HG03342 (cell line): ENCODE measurements around the gene SLC6A6.
A peak's percentile ranks its signal among the peaks of the same experiment; 100 is the strongest.

Experiments used
- ATAC-seq: cut with Tn5 transposase; IDR thresholded peaks from one replicate; pipeline ENCODE4 v1.9.1; 2021; ENCODE audit warnings: mild to moderate bottlenecking, moderate library complexity; ENCODE audit not compliant: unreplicated experiment

The SLC6A6 gene

GRCh38 chr3:14402304-14402811 lies at the start of gene SLC6A6:
Gene SLC6A6, plus strand, starts transcription at chr3:14402606. Its CDS starts 41,029 bp downstream, at chr3:14443635.
- ATAC-seq = peak; percentile 75

GRCh38 chr3:14353502-14353901 lies 48.9 kb upstream of the SLC6A6 start:
- no peak for ATAC-seq

DNA sequence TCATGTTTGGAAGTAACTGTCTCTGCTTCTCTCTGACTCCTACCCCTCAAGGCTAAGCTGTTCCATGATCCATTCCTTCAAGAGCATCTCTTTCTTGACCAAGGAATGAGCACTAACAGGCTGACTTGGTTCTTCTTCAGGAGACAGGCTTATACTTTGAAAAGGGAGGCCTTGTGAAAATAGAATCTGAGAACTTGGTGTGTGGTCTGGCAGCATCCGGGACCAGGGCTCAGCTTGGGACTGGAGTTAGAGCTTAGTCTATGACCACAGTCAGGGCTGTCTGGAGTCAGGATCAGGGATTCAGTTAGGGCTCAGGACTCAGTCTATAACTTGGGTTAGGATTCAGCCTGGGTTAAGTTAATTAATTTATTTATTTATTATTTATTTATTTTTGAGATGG lies 44.9 kb upstream of the SLC6A6 start:
- ATAC-seq = no peak

- ATAC-seq = no peak
Measured at GRCh38 chr3:14358426-14359211, 43.8 kb upstream of the SLC6A6 start.

DNA sequence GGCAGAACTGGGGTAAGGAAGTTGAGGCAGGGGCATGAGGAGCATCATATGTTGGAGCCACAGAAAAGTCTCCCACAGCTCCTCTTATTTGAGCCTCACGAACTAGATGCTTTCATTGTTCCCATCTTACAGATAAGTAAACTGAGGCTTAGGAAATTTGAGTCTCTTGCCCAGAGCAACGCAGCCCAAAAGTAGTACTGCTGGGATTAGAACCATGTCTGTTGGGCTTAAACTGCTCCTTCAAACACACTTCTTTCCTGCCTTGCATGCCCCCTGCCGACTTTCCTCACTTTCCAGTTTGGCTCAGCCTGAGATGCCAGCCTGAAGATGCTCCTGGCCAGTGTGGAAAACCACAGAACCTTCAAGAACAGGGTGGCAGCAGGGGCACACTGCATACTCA lies 43.1 kb upstream of the SLC6A6 start:
- no peak for ATAC-seq

DNA sequence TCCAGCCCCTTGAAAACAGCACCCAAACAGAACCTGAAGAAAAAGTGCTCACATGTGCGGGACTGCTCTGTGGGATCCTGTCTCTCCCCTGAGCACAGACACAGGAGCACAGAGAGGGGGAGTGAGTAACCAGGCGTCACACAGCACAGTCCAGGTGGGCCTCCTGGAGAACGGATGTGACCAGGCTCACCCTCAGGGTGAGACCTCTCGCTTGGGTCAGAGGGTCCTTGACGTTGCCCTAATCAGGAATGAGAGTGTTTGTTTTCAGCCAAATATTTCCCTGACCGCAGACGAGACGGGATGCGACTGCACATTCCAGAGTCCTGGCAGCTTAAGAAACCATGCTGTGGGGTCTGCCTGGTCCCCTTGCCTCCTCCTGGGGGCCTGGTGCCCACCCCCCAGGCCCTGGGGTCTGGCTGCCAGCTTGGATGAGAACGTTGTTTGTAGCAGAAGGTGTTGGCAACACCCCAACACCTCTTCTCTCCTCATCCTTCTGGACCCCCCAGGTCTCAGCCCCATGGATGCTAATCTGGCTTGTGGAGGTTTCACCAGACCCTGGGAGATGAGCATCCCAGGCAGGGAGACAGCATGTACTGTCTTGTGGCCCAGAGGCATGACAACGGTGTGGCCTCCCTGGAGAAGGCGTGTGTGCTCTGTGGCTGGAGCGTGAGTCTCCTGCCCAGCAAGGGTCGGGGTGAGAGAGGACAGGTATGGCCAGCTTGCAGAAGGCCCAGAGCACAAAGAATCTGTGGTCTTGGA lies 42.1 kb upstream of the SLC6A6 start:
- no peak for ATAC-seq

DNA sequence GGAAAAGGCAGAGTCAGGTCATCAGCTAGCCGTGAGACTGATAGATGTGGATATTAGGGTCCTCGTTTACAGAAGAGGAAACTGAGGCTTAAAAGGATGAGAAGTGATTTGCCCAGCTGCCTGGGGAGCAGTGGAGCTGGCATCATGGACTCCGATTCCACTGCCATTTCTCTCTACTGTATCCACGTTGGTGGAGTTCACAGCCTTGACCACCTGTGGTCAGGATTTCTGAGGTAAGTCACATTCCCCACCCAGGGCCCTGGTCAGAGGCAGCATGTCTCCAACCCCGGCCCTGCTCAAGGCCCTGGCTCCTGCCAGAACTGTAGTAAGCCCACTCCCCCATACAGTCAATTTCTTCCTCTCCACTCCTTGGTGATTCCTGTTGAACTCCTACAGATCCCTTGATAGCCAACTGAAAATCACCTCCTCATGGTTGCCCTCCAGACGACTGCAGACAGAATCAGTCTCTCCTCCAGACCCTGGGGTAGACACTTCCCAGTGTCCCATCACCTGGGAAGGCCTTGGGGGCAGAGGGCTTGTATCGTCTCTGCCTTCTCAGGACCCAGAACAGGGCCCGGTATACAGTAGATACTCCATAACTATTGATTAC lies 41.2 kb upstream of the SLC6A6 start:
- no peak for ATAC-seq

DNA sequence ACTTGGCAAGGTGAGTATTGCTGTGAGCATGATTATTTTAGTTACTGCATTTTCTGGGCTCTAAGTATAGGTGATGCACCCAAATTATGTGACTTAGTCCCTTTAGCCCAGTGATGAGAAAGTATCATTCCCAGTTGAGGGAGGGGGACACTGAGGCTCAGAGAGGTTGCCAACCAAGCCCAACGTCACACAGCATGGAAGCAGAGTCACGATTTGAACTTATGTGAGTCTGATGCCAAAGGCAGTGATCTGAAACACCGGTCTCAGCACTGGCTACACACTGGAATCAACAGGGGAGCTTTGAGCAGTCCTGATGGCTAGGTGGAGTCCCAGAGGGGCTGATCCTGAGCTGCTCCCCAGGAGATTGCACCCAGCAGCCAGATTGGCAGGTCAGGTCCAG lies 39.5 kb upstream of the SLC6A6 start:
- no peak for ATAC-seq

GRCh38 chr3:14363379-14363778 lies 39.0 kb upstream of the SLC6A6 start:
- ATAC-seq = no peak

DNA sequence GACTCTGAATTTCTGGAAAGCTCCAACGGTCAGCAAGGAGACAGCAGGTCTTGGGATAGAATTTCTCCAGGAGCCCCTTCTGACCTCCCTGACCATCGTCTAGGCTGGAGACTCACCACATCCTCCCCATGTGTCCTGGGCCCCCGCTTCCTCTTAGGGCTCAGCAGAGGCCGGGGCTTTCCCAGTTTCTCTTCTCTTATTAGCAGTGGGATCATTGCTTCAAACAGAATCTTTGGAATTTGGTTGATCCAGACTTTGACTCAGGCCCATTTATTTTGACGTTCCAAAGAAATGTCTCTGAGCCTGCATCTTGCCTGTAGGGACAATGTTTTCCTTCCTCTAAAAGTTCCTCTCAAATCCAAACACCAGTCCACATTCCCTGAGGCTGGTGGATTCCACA lies 38.4 kb upstream of the SLC6A6 start:
- ATAC-seq = no peak

DNA sequence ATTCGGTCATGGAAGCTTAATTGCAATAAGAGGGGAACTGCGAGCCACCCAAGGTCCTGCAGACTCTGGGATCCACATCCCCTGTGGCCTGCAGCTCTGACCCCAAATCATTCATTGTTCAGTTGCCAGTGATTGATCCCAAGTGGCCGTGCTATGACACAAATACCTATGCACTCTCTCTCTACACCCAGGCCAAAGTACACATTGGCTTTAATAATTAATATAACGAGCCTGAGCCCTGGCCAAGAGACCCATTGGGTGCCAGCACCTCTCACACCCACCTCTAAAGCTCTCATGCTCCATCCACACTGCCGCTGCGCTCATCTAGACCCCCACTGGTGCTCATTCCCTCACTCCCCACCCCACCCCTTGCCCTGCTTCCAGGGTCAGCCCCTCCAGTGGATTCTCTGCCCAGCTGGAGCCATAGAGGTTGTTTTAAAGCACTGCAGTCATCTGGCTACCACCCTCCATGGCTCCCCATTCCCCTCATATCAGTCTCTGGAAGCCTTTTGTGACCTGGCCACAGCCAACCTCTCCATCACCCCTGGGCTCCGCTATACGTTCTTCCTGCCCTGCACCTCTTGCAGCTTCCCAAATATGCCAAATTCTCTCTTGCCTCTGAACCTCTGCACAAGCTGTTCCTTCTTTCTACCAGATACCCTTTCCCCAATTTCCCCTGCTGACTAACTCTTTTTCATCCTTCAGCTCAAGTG lies 37.7 kb upstream of the SLC6A6 start:
- ATAC-seq = no peak

DNA sequence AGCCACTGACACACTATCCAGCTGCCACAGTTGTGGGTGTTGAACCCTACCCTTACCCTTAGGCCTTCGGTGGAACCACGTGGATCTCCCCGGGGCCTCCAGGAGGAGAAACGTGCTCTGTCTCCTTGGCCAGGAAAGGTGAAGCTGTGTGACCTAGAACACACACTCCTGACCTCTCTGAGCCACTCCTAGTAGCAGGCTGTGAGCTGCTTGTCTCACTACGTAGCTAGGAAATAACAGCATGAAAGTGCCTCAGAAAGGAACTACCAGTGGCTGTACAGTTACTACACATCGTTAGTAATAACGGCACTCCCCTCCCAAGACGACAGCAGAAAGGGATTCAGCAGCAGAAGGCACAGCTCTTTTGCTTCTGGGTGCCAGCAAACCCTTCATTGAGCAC lies 36.2 kb upstream of the SLC6A6 start:
- ATAC-seq = no peak

DNA sequence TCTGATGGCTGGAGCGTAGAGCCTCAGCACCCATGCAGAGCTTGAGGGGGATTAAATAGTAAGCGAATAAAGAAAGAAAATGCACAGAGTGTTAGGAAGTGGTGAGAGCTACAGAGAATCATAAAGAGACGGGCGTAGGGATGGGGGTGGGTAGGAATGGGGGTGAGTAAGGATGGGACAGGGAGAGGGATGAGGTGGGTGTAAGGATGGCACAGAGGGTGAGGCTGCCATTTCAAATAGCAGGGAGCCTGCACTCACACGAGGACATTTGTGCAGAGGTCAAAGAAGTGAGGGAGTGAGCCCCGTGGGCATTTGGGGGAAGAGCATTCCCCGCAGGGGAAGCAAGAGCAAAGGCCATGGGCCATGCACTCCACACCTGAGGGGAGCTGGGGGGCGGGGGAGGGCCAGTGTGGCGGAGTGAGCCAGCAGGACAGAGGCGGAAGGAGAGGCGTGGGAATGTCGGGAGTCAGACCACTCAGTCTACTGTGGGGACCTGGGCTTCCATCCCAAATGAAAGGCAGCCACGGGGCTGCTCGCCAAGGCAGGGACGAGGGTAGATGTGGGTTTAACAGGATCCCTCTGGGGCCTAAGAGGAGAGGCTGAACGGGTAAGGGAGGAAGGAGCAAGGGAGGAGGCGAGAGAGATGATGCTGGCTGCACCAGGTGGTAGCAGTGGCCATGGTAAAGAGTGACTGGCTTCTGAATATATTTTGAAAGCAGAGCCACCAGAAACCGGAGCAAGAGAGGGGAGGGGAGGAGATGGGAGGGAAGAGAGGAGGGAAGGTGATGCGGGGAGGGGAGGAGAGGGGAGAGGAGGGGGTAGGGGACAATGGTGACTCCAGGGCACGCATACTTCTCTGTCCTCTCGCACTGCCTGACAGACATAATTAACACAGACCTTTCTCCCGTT lies 35.2 kb upstream of the SLC6A6 start:
- no peak for ATAC-seq

GRCh38 chr3:14368146-14368545 lies 34.3 kb upstream of the SLC6A6 start:
- no peak for ATAC-seq

DNA sequence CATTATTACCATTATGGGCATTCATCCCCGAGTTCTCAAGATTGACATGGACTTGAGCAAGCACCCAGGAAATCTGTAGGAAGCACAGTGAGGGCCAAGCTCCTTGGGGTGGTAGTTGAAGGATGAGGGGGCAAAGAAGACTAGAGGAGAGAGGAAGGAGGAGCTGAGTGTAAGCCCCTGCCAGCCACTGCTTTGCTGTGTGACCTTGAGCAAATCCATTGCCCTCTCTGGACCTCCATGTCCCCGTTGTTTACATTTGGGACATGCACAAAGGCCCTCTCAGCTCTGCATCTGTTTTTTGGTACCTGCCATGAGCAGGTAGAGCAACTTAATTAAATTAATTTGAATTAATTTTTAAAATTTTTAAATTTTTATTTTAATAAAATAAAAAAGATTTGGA lies 33.5 kb upstream of the SLC6A6 start:
- no peak for ATAC-seq

- no peak for ATAC-seq
Measured at GRCh38 chr3:14369675-14370669, 32.4 kb upstream of the SLC6A6 start.

GRCh38 chr3:14370720-14371572 lies 31.5 kb upstream of the SLC6A6 start:
- no peak for ATAC-seq
